Thymus (tissue), 11 donors: ENCODE data around the gene MAP2K5. TPM values are rescaled to one million over a fixed set of nuclear protein-coding genes. Genes with fewer than 3 reads are reported as not detected.
"Not testable (repeated sequence)": the region's sequence is repeated elsewhere in the genome, so short reads cannot be mapped to it uniquely, and the experiment has no call there.

Experiments used
- DNase-seq, 9 donors: peaks; one replicate each; pipeline ENCODE4 v3.0.0-alpha.2; 2013; ENCODE audit warnings: low spot score in 9 of 9, low read depth in 6 of 9, missing footprints in 1 of 9
- H3K27ac ChIP-seq, 2 donors: one replicate each; pipeline ENCODE4 v1.5.1; 2013; ENCODE audit warnings: control low read depth in 1 of 2, low read depth in 1 of 2, low read length in 1 of 2, mild to moderate bottlenecking in 1 of 2, moderate library complexity in 1 of 2
- H3K27me3 ChIP-seq, 2 donors: one replicate each; pipeline ENCODE4 v1.5.1; 2013; ENCODE audit warnings: low read length in 1 of 2; ENCODE audit not compliant: control insufficient read depth in 2 of 2, insufficient read depth in 1 of 2
- H3K36me3 ChIP-seq, 2 donors: one replicate each; pipeline ENCODE4 v1.5.1; 2013; ENCODE audit warnings: low read length in 1 of 2, mild to moderate bottlenecking in 1 of 2, moderate library complexity in 1 of 2; ENCODE audit not compliant: control insufficient read depth in 2 of 2, insufficient read depth in 2 of 2
- H3K4me1 ChIP-seq, 2 donors: one replicate each; pipeline ENCODE4 v1.5.1; 2013; ENCODE audit warnings: low read length in 2 of 2; ENCODE audit not compliant: control insufficient read depth in 2 of 2, insufficient read depth in 2 of 2
- H3K4me3 ChIP-seq, 2 donors: one replicate each; pipeline ENCODE4 v1.5.1; 2013; ENCODE audit warnings: low read length in 2 of 2, control low read depth in 1 of 2, mild to moderate bottlenecking in 1 of 2
- H3K9me3 ChIP-seq, 2 donors: one replicate each; pipeline ENCODE4 v1.5.1; 2013; ENCODE audit warnings: low read length in 1 of 2, mild to moderate bottlenecking in 1 of 2; ENCODE audit not compliant: control insufficient read depth in 2 of 2, insufficient read depth in 1 of 2
- WGBS: extraction: QIAGEN DNeasy Blood & Tissue Kit; methylation state at CpG from one replicate; pipeline ENCODE4 v1.1.7; 2013; 5-methylcytosine and 5-hydroxymethylcytosine counted together
- polyA plus RNA-seq: library from polyadenylated mRNA; stranded (reverse); fragments of 200-250 nt; gene quantifications from one replicate; pipeline ENCODE4 v1.2.3, GENCODE V29; 2013
- total RNA-seq: library from RNA; stranded (reverse); fragments of 120-200 nt; gene quantifications from one replicate; pipeline ENCODE4 v1.2.4, GENCODE V29; 2013
- donor health status: healthy.

The MAP2K5 gene
- total and polyA plus RNA-seq, 2 donors = 9.4 to 16.3 TPM

- H3K27me3 ChIP-seq = no peaks in the 10 kb centered on the region
- no peak overlapping the region for H3K27ac ChIP-seq
- H3K36me3 ChIP-seq = peaks cover 7 to 13% of the 10 kb centered on the region in 2 donors
- 88% methylated on average over 6 of the region's 6 CpGs for WGBS
- DNase-seq = no peak
- H3K4me3 ChIP-seq = no peak overlapping the region
- H3K9me3 ChIP-seq = no peaks in the 10 kb centered on the region
- H3K4me1 ChIP-seq = no peaks in the 10 kb centered on the region
Measured at GRCh38 chr15:67611370-67612369, 69.2 kb downstream of the MAP2K5 start.

GRCh38 chr15:67613211-67613610, 70.7 kb downstream of the MAP2K5 start:
- no peak for DNase-seq
- no peak overlapping the region for H3K4me3 ChIP-seq
- H3K36me3 ChIP-seq = peaks cover 7 to 9% of the 10 kb centered on the region in 2 donors
- H3K27ac ChIP-seq = no peak overlapping the region
- WGBS = 95% methylated on average over 1 of the region's 1 CpG
- H3K4me1 ChIP-seq = no peaks in the 10 kb centered on the region
- no peaks in the 10 kb centered on the region for H3K27me3 ChIP-seq
- H3K9me3 ChIP-seq = no peaks in the 10 kb centered on the region

DNA sequence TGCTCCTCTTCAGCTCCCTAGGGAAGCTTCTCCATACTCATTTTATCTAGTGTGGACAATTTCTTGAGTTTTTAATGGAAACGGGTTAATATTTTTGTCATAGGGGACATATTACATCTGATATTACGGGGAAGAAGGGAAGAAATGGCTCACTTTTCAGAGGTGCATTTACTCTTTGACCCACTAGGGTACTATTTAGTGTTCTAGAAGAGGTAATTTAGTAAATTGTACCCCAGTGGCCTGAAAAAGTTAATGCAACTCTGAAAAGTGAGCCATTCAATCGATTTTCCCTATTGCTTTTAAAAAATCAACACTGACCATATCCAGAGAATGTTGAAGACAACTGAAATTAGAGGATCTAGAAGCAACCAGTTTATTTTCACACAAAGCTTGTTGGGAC, 71.2 kb downstream of the MAP2K5 start:
- 96% methylated on average over 3 of the region's 3 CpGs for WGBS
- Histone ChIP-seq H3K4me1 (no peaks in the 10 kb centered on the region), H3K27ac (no peak overlapping the region)

DNA sequence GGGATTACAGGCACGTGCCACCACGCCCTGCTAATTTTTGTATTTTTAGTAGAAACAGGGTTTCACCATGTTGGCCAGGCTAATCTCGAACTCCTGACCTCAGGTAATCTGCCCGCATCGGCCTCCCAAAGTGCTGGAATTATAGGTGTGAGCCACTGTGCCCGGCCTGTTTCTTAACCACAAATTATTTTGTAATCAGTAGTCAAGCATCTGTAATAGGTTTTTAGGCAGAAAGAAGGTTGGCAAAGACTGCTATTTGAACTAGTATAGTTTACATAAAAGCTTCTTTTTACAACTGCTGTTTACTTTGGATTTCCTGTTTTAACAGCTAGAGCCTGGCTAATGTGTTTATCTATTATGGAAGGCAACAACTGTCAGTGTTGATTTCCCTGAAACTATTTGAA, 72.6 kb downstream of the MAP2K5 start:
- not testable (repeated sequence) for H3K36me3 ChIP-seq, H3K27ac ChIP-seq, H3K9me3 ChIP-seq, H3K4me1 ChIP-seq, H3K4me3 ChIP-seq, H3K27me3 ChIP-seq, DNase-seq
- WGBS = 97% methylated on average over 6 of the region's 6 CpGs

More for the DNA sequence above, 71.2 kb downstream of the MAP2K5 start:
- DNase-seq = no peak
- H3K9me3 ChIP-seq = no peaks in the 10 kb centered on the region
- H3K36me3 ChIP-seq = peaks cover 4 to 6% of the 10 kb centered on the region in 2 donors
- no peaks in the 10 kb centered on the region for H3K27me3 ChIP-seq
- H3K4me3 ChIP-seq = no peak overlapping the region

DNA sequence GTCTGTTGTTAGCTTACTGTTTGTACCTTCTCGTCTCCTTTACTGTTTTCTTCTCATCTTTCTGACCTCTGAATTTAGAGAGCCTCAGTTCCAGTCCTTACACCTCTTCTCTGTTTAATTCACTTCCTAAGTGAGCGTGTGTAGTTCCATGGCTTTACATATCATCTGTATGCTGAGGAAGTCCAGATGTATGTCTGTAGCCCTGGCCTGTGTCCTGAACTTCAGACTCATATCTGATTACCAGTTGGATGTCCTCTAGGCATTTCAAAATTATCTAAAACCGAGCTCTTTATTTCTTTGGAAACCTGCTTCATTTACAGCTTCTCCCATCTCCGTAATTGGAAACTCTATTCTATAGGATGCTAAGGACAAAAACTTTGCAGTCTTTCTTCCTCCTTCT, 75.8 kb downstream of the MAP2K5 start:
- Histone ChIP-seq H3K4me3 (no peak overlapping the region), H3K9me3 (no peaks in the 10 kb centered on the region), H3K4me1 (no peaks in the 10 kb centered on the region), H3K27ac (no peak overlapping the region), H3K27me3 (no peaks in the 10 kb centered on the region), H3K36me3 (peaks cover 0 to 3% of the 10 kb centered on the region in 2 donors)
- WGBS = 85% methylated on average over 4 of the region's 4 CpGs
- no peak for DNase-seq

DNA sequence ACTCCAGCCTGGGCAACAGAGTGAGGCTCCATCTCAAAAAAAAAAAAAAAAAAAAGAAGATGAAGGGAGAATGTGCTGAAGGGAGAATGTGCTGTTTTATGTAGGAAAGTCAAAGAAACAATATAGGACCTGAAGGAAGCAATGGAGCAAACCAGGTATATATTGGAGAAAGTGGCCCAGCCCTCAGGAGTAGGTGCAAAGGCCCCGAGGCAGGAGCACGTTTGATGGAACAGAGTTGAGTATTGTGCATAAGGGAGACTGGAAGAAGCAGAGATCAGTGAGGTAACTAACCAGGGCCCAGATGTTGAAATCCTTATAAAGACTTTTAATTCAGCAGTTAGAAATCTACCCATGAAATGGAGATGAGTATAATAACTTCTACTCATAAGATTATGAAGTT, 79.6 kb downstream of the MAP2K5 start:
- H3K27ac ChIP-seq = no peak overlapping the region
- WGBS = 98% methylated on average over 2 of the region's 2 CpGs
- H3K4me3 ChIP-seq = no peak overlapping the region
- no peaks in the 10 kb centered on the region for H3K4me1 ChIP-seq
- peaks cover 5 to 7% of the 10 kb centered on the region in 2 donors for H3K36me3 ChIP-seq
- H3K27me3 ChIP-seq = no peaks in the 10 kb centered on the region
- no peak for DNase-seq
- no peaks in the 10 kb centered on the region for H3K9me3 ChIP-seq

DNA sequence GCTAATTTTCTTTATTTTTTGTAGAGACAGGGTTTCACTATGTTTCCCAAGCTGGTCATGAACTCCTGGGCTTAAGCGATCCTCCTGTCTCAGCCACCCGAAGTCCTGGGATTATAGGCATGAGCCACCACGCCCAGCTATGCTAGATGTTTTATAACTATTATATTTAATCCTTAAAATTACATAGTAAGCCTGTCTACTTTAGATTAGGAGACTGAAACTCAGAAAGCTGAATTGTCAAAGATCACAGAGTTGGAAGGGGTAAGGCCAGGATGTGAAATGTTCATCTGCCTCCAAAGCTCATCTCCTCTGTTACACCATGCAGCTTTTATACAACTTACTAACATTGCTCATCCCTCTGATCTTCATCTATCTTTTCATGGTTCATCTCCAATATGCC, 89.8 kb downstream of the MAP2K5 start:
- peaks cover 4 to 14% of the 10 kb centered on the region in 2 donors for H3K36me3 ChIP-seq
- no peak overlapping the region for H3K27ac ChIP-seq
- peaks cover 0 to 3% of the 10 kb centered on the region in 2 donors for H3K9me3 ChIP-seq
- no peak for DNase-seq
- no peaks in the 10 kb centered on the region for H3K27me3 ChIP-seq
- no peak overlapping the region for H3K4me3 ChIP-seq
- H3K4me1 ChIP-seq = no peaks in the 10 kb centered on the region
- 98% methylated on average over 3 of the region's 3 CpGs for WGBS

DNA sequence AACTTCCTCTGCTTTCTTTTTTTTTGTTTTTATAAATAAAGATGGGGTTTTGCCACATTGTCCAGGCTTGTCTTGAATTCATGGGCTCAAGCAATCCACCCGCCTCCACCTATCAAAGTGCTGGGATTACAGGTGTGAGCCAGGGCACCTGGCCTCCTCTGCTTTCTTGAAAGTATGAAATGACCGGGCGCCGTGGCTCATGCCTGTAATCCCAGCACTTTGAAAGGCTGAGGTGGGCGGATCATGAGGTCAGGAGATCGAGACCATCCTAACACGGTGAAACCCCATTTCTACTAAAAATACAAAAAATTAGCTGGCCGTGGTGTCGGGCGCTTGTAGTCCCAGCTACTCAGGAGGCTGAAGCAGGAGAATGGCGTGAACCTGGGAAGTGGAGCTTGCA, 93.4 kb downstream of the MAP2K5 start:
- H3K27me3 ChIP-seq, H3K9me3 ChIP-seq, DNase-seq, H3K4me1 ChIP-seq, H3K27ac ChIP-seq, H3K4me3 ChIP-seq: not testable (repeated sequence)
- H3K36me3 ChIP-seq = peaks cover 9 to 11% of the 10 kb centered on the region in 2 donors
- WGBS = 98% methylated on average over 11 of the region's 11 CpGs

GRCh38 chr15:67639591-67639990, 97.1 kb downstream of the MAP2K5 start:
- Histone ChIP-seq H3K27ac (no peak overlapping the region), H3K9me3 (no peaks in the 10 kb centered on the region), H3K36me3 (peaks cover 0 to 14% of the 10 kb centered on the region in 2 donors), H3K4me3 (no peak overlapping the region), H3K4me1 (no peaks in the 10 kb centered on the region), H3K27me3 (no peaks in the 10 kb centered on the region)
- WGBS = 98% methylated on average over 6 of the region's 6 CpGs
- no peak for DNase-seq
